Thymus (tissue), 11 donors: Measurements from ENCODE around the gene EFCAB10. TPM values are rescaled to one million over a fixed set of nuclear protein-coding genes. Genes with fewer than 3 reads are reported as not detected.

ENCODE experiments used
- DNase-seq, 9 donors: peaks; one replicate each; pipeline ENCODE4 v3.0.0-alpha.2; 2013; ENCODE audit warnings: low spot score in 9 of 9, low read depth in 6 of 9, missing footprints in 1 of 9
- H3K27ac ChIP-seq, 2 donors: one replicate each; pipeline ENCODE4 v1.5.1; 2013; ENCODE audit warnings: control low read depth in 1 of 2, low read depth in 1 of 2, low read length in 1 of 2, mild to moderate bottlenecking in 1 of 2, moderate library complexity in 1 of 2
- H3K27me3 ChIP-seq, 2 donors: one replicate each; pipeline ENCODE4 v1.5.1; 2013; ENCODE audit warnings: low read length in 1 of 2; ENCODE audit not compliant: control insufficient read depth in 2 of 2, insufficient read depth in 1 of 2
- H3K36me3 ChIP-seq, 2 donors: one replicate each; pipeline ENCODE4 v1.5.1; 2013; ENCODE audit warnings: low read length in 1 of 2, mild to moderate bottlenecking in 1 of 2, moderate library complexity in 1 of 2; ENCODE audit not compliant: control insufficient read depth in 2 of 2, insufficient read depth in 2 of 2
- H3K4me1 ChIP-seq, 2 donors: one replicate each; pipeline ENCODE4 v1.5.1; 2013; ENCODE audit warnings: low read length in 2 of 2; ENCODE audit not compliant: control insufficient read depth in 2 of 2, insufficient read depth in 2 of 2
- H3K4me3 ChIP-seq, 2 donors: one replicate each; pipeline ENCODE4 v1.5.1; 2013; ENCODE audit warnings: low read length in 2 of 2, control low read depth in 1 of 2, mild to moderate bottlenecking in 1 of 2
- H3K9me3 ChIP-seq, 2 donors: one replicate each; pipeline ENCODE4 v1.5.1; 2013; ENCODE audit warnings: low read length in 1 of 2, mild to moderate bottlenecking in 1 of 2; ENCODE audit not compliant: control insufficient read depth in 2 of 2, insufficient read depth in 1 of 2
- WGBS: extraction: QIAGEN DNeasy Blood & Tissue Kit; methylation state at CpG from one replicate; pipeline ENCODE4 v1.1.7; 2013; 5-methylcytosine and 5-hydroxymethylcytosine counted together
- polyA plus RNA-seq: library from polyadenylated mRNA; stranded (reverse); fragments of 200-250 nt; gene quantifications from one replicate; pipeline ENCODE4 v1.2.3, GENCODE V29; 2013
- total RNA-seq: library from RNA; stranded (reverse); fragments of 120-200 nt; gene quantifications from one replicate; pipeline ENCODE4 v1.2.4, GENCODE V29; 2013
- donor health status: healthy.

The EFCAB10 gene
- total and polyA plus RNA-seq, 2 donors: 0.14 to 0.64 TPM

GRCh38 chr7:105617280-105618015, 36.2 kb upstream of the EFCAB10 start:
- no peak overlapping the region for H3K27ac ChIP-seq
- DNase-seq: no peak
- no peak overlapping the region for H3K4me3 ChIP-seq
- no peaks in the 10 kb centered on the region for H3K4me1 ChIP-seq
- no peaks in the 10 kb centered on the region for H3K9me3 ChIP-seq
- whole genome bisulfite sequencing: 98% methylated on average over 14 of the region's 14 CpGs
- H3K27me3 ChIP-seq: no peaks in the 10 kb centered on the region
- peaks cover 82 to 94% of the 10 kb centered on the region in 2 donors for H3K36me3 ChIP-seq

GRCh38 chr7:105614341-105614840, 33.1 kb upstream of the EFCAB10 start:
- Histone ChIP-seq H3K27me3 (no peaks in the 10 kb centered on the region), H3K4me1 (no peaks in the 10 kb centered on the region), H3K4me3 (no peak overlapping the region), H3K36me3 (peaks cover 60 to 65% of the 10 kb centered on the region in 2 donors), H3K27ac (no peak overlapping the region), H3K9me3 (no peaks in the 10 kb centered on the region)
- 96% methylated on average over 20 of the region's 20 CpGs for WGBS
- DNase-seq: no peak

GRCh38 chr7:105613611-105614330, 32.5 kb upstream of the EFCAB10 start:
- Histone ChIP-seq H3K36me3 (peaks cover 60% of the 10 kb centered on the region in 2 donors), H3K27me3 (no peaks in the 10 kb centered on the region), H3K27ac (no peak overlapping the region), H3K4me1 (no peaks in the 10 kb centered on the region), H3K9me3 (no peaks in the 10 kb centered on the region), H3K4me3 (no peak overlapping the region)
- no peak for DNase-seq
- WGBS: 98% methylated on average over 32 of the region's 32 CpGs

- 98% methylated on average over 9 of the region's 9 CpGs for WGBS
- Histone ChIP-seq H3K4me1 (no peaks in the 10 kb centered on the region), H3K4me3 (no peak overlapping the region), H3K27ac (no peak overlapping the region), H3K9me3 (no peaks in the 10 kb centered on the region), H3K27me3 (no peaks in the 10 kb centered on the region), H3K36me3 (peaks cover 54 to 55% of the 10 kb centered on the region in 2 donors)
- no peak for DNase-seq
These were observed 31.5 kb upstream of the EFCAB10 start for GRCh38 chr7:105612806-105613205.

DNA sequence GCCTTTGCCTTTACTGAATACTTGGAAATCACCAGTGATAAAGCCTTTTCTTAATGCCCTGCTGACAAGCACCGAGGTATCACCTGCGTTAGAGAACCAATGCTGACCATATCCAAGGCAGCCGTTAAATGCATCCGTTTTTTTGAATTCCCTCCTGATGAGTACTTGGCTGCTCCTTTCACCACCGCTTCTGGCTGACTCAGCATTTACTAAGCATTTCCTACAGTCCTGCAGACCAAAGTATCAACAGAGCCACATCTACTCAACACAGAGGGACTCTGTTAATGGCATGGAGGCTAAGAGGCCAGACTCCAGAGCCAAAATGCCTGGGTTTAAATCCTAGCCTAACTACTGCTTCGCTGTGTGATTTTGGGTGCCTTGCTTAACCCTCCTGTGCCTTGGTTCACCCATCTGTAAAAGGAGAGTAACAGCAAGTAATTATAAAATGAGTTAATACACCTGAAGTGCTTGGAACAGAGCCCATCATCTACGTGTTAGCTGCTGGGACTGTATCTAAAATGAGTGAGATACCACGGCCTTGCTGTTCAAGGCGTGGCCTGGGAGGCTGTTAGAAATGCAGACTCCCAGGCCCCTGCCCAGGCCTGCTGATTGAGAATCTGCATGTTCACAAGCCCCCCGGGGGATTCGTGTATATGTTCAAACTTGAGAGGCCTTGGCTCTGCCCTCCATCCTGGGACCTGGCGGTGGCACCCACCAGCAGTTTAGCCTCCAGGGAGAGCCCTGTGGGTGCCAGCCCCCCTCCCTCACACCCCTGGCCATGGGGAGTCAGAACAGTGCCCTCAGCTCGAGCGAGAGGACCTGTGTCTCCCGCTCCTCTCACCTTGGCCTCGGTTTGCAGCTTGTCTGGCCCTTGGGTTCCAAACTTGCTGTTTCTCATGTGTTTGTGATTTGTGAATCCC, 30.8 kb upstream of the EFCAB10 start:
- no peak for DNase-seq
- Histone ChIP-seq H3K4me1 (no peaks in the 10 kb centered on the region), H3K9me3 (no peaks in the 10 kb centered on the region), H3K36me3 (peaks cover 48 to 49% of the 10 kb centered on the region in 2 donors), H3K27me3 (no peaks in the 10 kb centered on the region), H3K4me3 (no peak overlapping the region), H3K27ac (no peak overlapping the region)
- WGBS: 97% methylated on average over 16 of the region's 16 CpGs

- WGBS: 98% methylated on average over 8 of the region's 8 CpGs
- DNase-seq: no peak
- H3K27ac ChIP-seq: no peak overlapping the region
These were observed 29.1 kb upstream of the EFCAB10 start for GRCh38 chr7:105610165-105610930.

GRCh38 chr7:105602325-105603305, 21.3 kb upstream of the EFCAB10 start:
- Histone ChIP-seq H3K9me3 (no peaks in the 10 kb centered on the region), H3K27ac (no peak overlapping the region), H3K4me1 (no peaks in the 10 kb centered on the region), H3K4me3 (no peak overlapping the region), H3K36me3 (peaks cover 0 to 5% of the 10 kb centered on the region in 2 donors), H3K27me3 (no peaks in the 10 kb centered on the region)
- WGBS: 95% methylated on average over 19 of the region's 19 CpGs
- DNase-seq: no peak

More at GRCh38 chr7:105610165-105610930, 29.1 kb upstream of the EFCAB10 start:
- no peaks in the 10 kb centered on the region for H3K27me3 ChIP-seq
- no peak overlapping the region for H3K4me3 ChIP-seq
- no peaks in the 10 kb centered on the region for H3K4me1 ChIP-seq
- H3K9me3 ChIP-seq: no peaks in the 10 kb centered on the region
- H3K36me3 ChIP-seq: peaks cover 35 to 38% of the 10 kb centered on the region in 2 donors
